Activated CD4-positive, alpha-beta T cell treated with anti-CD3 and anti-CD28 coated beads, Interleukin-2, amount 10 ng/mL, durations not matched to agents 7 days and 5 days (primary cell): ENCODE results near the gene WSB1. TPM values are rescaled to one million over a fixed set of nuclear protein-coding genes. Genes with fewer than 3 reads are reported as not detected.
A peak's percentile ranks its signal among the peaks of the same experiment; 100 is the strongest.

ENCODE experiments used
- CTCF ChIA-PET: fragments of 350-600 bp; sonication (Branson Sonifier 250); formaldehyde crosslinking; loops from one replicate; lab custom pipeline; 2021; ENCODE audit warnings: antibody characterized with exemption; lab: Charles Lee
- POLR2A ChIA-PET: fragments of 350-600 bp; sonication (Branson Sonifier 250); formaldehyde crosslinking; loops from one replicate; lab custom pipeline; 2021; ENCODE audit warnings: antibody characterized with exemption; lab: Charles Lee
- DNase-seq: peaks from one replicate; pipeline ENCODE4 v3.0.0-alpha.2; 2020
- H3K27ac Mint-ChIP-seq: one replicate; pipeline ENCODE4 v1.8.0; 2021; ENCODE audit warnings: mild to moderate bottlenecking, moderate library complexity, mixed read lengths
- H3K27me3 Mint-ChIP-seq: one replicate; pipeline ENCODE4 v1.8.0; 2021; ENCODE audit warnings: mixed read lengths
- H3K36me3 Mint-ChIP-seq: one replicate; pipeline ENCODE4 v1.8.0; 2021; ENCODE audit warnings: low read depth, mixed read lengths
- H3K4me1 Mint-ChIP-seq: one replicate; pipeline ENCODE4 v1.8.0; 2021; ENCODE audit warnings: mixed read lengths
- H3K4me3 Mint-ChIP-seq: one replicate; pipeline ENCODE4 v1.8.0; 2021; ENCODE audit warnings: mild to moderate bottlenecking, moderate library complexity, mixed read lengths
- H3K9me3 Mint-ChIP-seq: one replicate; pipeline ENCODE4 v1.8.0; 2021; ENCODE audit warnings: mixed read lengths
- total RNA-seq, 2 experiments: library from RNA; stranded (reverse); gene quantifications; one replicate each; pipeline ENCODE4 v1.2.3, GENCODE V29; 2021

WSB1 gene
- total RNA-seq, 2 experiments from 2014 or later = 107 to 111 TPM

GRCh38 chr17:27345141-27345904 lies 51.4 kb downstream of the WSB1 start:
- no peaks in the 10 kb centered on the region for H3K27me3 Mint-ChIP-seq
- no peaks in the 10 kb centered on the region for H3K9me3 Mint-ChIP-seq
- CTCF ChIA-PET = interaction anchor here (0.7 to 2.0 kb wide), 5 partner anchors 9 to 254 kb away, joined by 3 to 5 read pairs (median 4); no protein-coding TSS in a partner anchor
- POLR2A ChIA-PET = interaction anchor here (0.6 kb wide), 1 partner anchor 118 kb away, joined by 3 read pairs; no protein-coding TSS in a partner anchor
- H3K4me1 Mint-ChIP-seq = peaks cover 13% of the 10 kb centered on the region
- DNase-seq = no peak
- H3K27ac Mint-ChIP-seq = no peak overlapping the region
- no peak overlapping the region for H3K4me3 Mint-ChIP-seq
- H3K36me3 Mint-ChIP-seq = no peaks in the 10 kb centered on the region

DNA sequence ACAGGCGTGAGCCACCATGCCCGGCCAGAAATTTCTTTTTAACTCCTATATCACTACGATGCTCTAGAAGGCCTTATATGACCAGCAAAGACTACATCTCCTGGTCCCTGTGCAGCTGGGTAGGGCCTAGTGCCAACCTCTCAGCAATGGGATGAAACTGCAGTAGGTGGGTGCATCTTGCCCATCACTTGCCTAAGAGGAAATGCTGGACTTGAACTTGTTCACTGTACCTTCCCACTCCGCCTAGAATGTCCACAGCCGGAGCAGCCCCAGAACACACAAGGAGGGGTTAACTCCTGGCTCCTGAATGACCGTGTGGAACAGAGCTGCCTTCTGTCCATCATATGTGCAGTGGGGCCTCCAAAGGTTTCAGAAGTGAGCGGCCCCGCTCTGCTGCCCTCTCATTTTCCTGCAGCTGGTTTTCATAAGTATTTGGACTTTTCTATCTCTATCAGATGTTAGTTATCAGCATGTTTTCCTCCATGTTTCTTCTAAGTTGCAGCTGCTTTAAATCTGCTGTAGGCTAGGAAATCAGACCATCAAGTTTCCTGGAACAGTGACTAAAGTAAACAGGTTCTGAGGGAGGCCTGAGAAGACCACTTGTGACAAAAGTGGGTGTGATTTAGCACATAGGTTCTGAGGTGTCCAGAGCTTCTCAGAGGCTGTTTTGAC lies 52.5 kb downstream of the WSB1 start:
- POLR2A ChIA-PET = no interaction called here
- Mint-ChIP-seq H3K9me3 (no peaks in the 10 kb centered on the region), H3K36me3 (no peaks in the 10 kb centered on the region), H3K4me3 (no peak overlapping the region), H3K4me1 (peaks cover 13% of the 10 kb centered on the region), H3K27ac (no peak overlapping the region), H3K27me3 (no peaks in the 10 kb centered on the region)
- no peak for DNase-seq
- CTCF ChIA-PET = interaction anchor here (0.9 to 1.5 kb wide), 2 partner anchors 13 to 253 kb away, joined by 5 read pairs; no protein-coding TSS in a partner anchor

DNA sequence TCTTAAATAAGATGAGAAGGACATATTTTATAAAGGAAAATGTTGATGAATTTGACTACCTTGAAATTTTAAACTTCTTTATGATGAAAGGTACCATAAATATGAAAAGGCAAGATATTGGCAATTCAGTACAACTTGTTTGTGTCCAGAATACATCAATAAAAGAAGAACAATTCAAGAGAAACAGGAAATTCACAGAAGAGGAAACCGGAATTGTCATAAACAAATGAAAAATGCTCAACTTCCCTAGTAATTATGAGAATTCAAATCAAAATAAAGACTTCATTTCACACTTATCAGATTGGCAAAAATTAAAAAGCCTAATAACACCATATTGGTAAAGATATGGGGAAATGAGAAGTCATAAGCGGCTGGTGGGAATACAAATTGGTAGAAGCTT lies 54.3 kb downstream of the WSB1 start:
- Mint-ChIP-seq H3K4me1 (peaks cover 18% of the 10 kb centered on the region), H3K27ac (no peak overlapping the region), H3K9me3 (no peaks in the 10 kb centered on the region), H3K36me3 (no peaks in the 10 kb centered on the region), H3K27me3 (no peaks in the 10 kb centered on the region), H3K4me3 (peak overlapping the region; percentile 45)
- ChIA-PET POLR2A (no interaction called here), CTCF (interaction anchor here (0.6 kb wide), 1 partner anchor 35 kb away, joined by 4 read pairs; no protein-coding TSS in a partner anchor)
- no peak for DNase-seq

GRCh38 chr17:27349540-27350021 lies 55.7 kb downstream of the WSB1 start:
- Mint-ChIP-seq H3K4me3 (no peak overlapping the region), H3K27ac (no peak overlapping the region), H3K36me3 (no peaks in the 10 kb centered on the region), H3K27me3 (no peaks in the 10 kb centered on the region), H3K4me1 (peaks cover 25% of the 10 kb centered on the region), H3K9me3 (no peaks in the 10 kb centered on the region)
- ChIA-PET CTCF (interaction anchor here (0.9 to 2.5 kb wide), 4 partner anchors 17 to 250 kb away, joined by 3 to 13 read pairs (median 4); no protein-coding TSS in a partner anchor), POLR2A (no interaction called here)
- no peak for DNase-seq

- H3K9me3 Mint-ChIP-seq = no peaks in the 10 kb centered on the region
- POLR2A ChIA-PET = no interaction called here
- no peak overlapping the region for H3K4me3 Mint-ChIP-seq
Measured at GRCh38 chr17:27351759-27352158, 57.8 kb downstream of the WSB1 start.

DNA sequence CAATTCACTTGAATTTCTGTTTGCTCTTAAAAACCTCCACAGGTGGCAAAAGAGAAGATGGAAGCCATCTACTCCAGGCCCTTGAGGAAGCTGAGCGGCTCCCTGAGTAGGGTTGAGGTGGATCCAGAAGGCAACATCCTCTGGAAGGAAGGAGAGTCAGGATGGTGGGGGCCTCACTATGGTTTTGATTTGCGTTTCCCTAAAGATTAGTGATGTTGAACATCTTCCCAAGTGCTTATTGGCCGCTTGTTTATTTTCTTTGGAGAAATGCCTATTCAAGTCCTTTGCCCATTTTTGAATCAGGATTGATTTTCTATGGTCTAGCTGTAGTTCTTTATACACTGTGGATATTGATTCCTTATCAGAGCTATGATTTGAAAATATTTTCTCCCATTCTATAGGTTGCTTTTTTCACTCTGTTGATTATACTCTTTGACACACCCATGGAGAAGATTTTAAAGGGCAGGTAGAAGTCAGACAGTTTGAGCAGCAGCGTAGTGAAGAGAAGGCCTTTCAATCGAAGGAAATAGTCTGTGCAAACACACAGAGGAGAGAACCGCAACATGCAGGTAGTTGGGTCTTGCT lies 58.6 kb downstream of the WSB1 start:
- Mint-ChIP-seq H3K4me3 (peak overlapping the region; percentile 77), H3K36me3 (no peaks in the 10 kb centered on the region), H3K27ac (peak overlapping the region; percentile 44), H3K4me1 (peaks cover 30% of the 10 kb centered on the region), H3K9me3 (no peaks in the 10 kb centered on the region), H3K27me3 (no peaks in the 10 kb centered on the region)
- CTCF ChIA-PET = interaction anchor here (0.7 to 1.8 kb wide), 4 partner anchors 19 to 251 kb away, joined by 3 to 5 read pairs (median 4); no protein-coding TSS in a partner anchor
- POLR2A ChIA-PET = no interaction called here
- no peak for DNase-seq

More at GRCh38 chr17:27351759-27352158, 57.8 kb downstream of the WSB1 start:
- CTCF ChIA-PET = interaction anchor here (1.6 to 1.8 kb wide), 2 partner anchors 18 to 252 kb away, joined by 4 to 5 read pairs; no protein-coding TSS in a partner anchor
- Mint-ChIP-seq H3K27me3 (no peaks in the 10 kb centered on the region), H3K36me3 (no peaks in the 10 kb centered on the region), H3K27ac (no peak overlapping the region), H3K4me1 (peaks cover 31% of the 10 kb centered on the region)
- no peak for DNase-seq

- no peak for DNase-seq
- peak overlapping the region; percentile 86 for H3K27ac Mint-ChIP-seq
- H3K4me1 Mint-ChIP-seq = peaks cover 27% of the 10 kb centered on the region
- no peaks in the 10 kb centered on the region for H3K36me3 Mint-ChIP-seq
- H3K4me3 Mint-ChIP-seq = peak overlapping the region; percentile 77
- ChIA-PET POLR2A (no interaction called here), CTCF (interaction anchor here (0.7 to 1.8 kb wide), 4 partner anchors 20 to 251 kb away, joined by 3 to 5 read pairs (median 4); no protein-coding TSS in a partner anchor)
- no peaks in the 10 kb centered on the region for H3K9me3 Mint-ChIP-seq
- no peaks in the 10 kb centered on the region for H3K27me3 Mint-ChIP-seq
Measured at GRCh38 chr17:27353033-27353460, 59.1 kb downstream of the WSB1 start.

- CTCF ChIA-PET = interaction anchor here (0.6 to 1.8 kb wide), 20 partner anchors 9 to 297 kb away, joined by 3 to 7 read pairs (median 4); no protein-coding TSS in a partner anchor
- H3K36me3 Mint-ChIP-seq = no peaks in the 10 kb centered on the region
- POLR2A ChIA-PET = no interaction called here
- peaks cover 22% of the 10 kb centered on the region for H3K4me1 Mint-ChIP-seq
- H3K27me3 Mint-ChIP-seq = no peaks in the 10 kb centered on the region
- peak; percentile 83 for DNase-seq
- peak overlapping the region; percentile 77 for H3K4me3 Mint-ChIP-seq
- H3K27ac Mint-ChIP-seq = peak overlapping the region; percentile 86
- no peaks in the 10 kb centered on the region for H3K9me3 Mint-ChIP-seq
Measured at GRCh38 chr17:27353461-27354050, 59.6 kb downstream of the WSB1 start.

DNA sequence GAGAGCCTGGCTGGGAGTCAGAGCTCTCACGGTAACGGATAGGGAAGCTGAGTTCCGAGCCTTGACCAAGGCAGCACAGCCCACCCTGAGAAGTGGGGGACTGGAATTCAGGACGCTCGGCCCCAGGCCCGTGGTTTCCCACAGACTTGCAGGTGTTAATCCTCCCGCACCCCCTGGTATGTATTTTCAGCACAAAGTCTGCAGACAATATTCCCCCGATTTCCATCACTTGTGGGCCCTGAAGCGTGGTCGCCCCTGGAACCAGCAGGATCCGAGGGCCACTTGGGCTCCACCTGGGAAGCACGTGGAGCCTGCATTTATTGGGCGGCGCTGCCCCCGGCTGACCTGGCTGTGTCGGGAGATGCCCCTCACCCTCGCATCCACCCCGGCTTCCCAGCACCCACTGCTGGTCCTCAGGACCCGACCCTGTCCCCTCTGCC lies 60.2 kb downstream of the WSB1 start:
- H3K36me3 Mint-ChIP-seq = no peaks in the 10 kb centered on the region
- ChIA-PET CTCF (interaction anchor here (0.6 to 1.7 kb wide), 19 partner anchors 9 to 296 kb away, joined by 3 to 7 read pairs (median 3); no protein-coding TSS in a partner anchor), POLR2A (no interaction called here)
- H3K27me3 Mint-ChIP-seq = no peaks in the 10 kb centered on the region
- peak overlapping the region; percentile 66 for H3K27ac Mint-ChIP-seq
- peak overlapping the region; percentile 77 for H3K4me3 Mint-ChIP-seq
- H3K4me1 Mint-ChIP-seq = peaks cover 21% of the 10 kb centered on the region
- DNase-seq = no peak
- no peaks in the 10 kb centered on the region for H3K9me3 Mint-ChIP-seq

DNA sequence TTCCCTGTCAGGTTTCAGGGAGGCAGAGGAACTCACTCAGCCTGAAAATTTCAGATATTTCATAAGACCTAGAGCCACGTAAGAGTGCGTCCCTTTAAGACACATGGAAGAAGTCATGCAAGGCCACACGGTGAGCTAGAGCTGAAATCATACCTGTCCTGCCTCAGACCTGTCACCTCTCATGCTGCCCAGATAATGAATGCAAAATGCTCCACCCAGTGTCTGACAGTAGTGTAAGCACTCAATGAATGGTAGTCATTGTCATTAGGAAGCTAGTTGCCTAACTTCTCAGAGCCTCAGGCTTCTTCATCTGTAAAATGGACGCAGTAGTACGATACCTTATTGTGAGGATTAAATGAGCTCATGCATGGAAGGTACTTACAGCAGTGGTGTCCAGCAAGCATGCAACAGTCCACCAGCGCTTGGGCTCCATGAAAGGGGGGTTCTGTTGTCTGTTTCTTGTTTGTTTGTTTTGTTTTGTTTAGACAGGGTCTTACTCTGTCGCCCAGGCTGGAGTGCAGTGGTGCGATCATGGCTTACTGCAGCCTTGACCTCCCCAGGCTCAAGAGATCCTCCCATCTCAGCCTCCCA lies 60.7 kb downstream of the WSB1 start:
- H3K4me3 Mint-ChIP-seq = peak overlapping the region; percentile 77
- H3K4me1 Mint-ChIP-seq = peaks cover 21% of the 10 kb centered on the region
- ChIA-PET POLR2A (no interaction called here), CTCF (interaction anchor here (0.6 to 1.7 kb wide), 20 partner anchors 8 to 296 kb away, joined by 3 to 7 read pairs (median 3); no protein-coding TSS in a partner anchor)
- no peaks in the 10 kb centered on the region for H3K9me3 Mint-ChIP-seq
- peak overlapping the region; percentile 41 for H3K27ac Mint-ChIP-seq
- H3K27me3 Mint-ChIP-seq = no peaks in the 10 kb centered on the region
- no peak for DNase-seq
- no peaks in the 10 kb centered on the region for H3K36me3 Mint-ChIP-seq

- POLR2A ChIA-PET = no interaction called here
- no peak overlapping the region for H3K27ac Mint-ChIP-seq
- CTCF ChIA-PET = interaction anchor here (1.7 kb wide), 1 partner anchor 232 kb away, joined by 4 read pairs; no protein-coding TSS in a partner anchor
- H3K9me3 Mint-ChIP-seq = no peaks in the 10 kb centered on the region
- no peaks in the 10 kb centered on the region for H3K36me3 Mint-ChIP-seq
- no peak overlapping the region for H3K4me3 Mint-ChIP-seq
- H3K27me3 Mint-ChIP-seq = no peaks in the 10 kb centered on the region
- no peak for DNase-seq
- peaks cover 21% of the 10 kb centered on the region for H3K4me1 Mint-ChIP-seq
Measured at GRCh38 chr17:27355419-27355818, 61.5 kb downstream of the WSB1 start.
